Hepatocyte (in vitro differentiated cells): Measurements from ENCODE around the gene NR6A1.

Experiments used
- EZH2 ChIP-seq: fragments of 200-600 bp; sonication (generic); IDR thresholded peaks from 2 replicates; pipeline ENCODE4 v1.6.1; 2016; ENCODE audit warnings: antibody characterized with exemption, mild to moderate bottlenecking, borderline replicate concordance
- EZH2phosphoT487 ChIP-seq: fragments of 200-600 bp; sonication (generic); IDR thresholded peaks from one replicate; pipeline ENCODE4 v1.6.1; 2018; ENCODE audit warnings: antibody characterized with exemption, mild to moderate bottlenecking, low read depth, moderate library complexity; ENCODE audit not compliant: unreplicated experiment, severe bottlenecking
- TF ChIP-seq, protein P1 (sequence below): fragments of 200-600 bp; sonication (generic); IDR thresholded peaks from 2 replicates; pipeline ENCODE4 v1.5.1; 2016; ENCODE audit warnings: antibody characterized with exemption, mild to moderate bottlenecking; ENCODE audit not compliant: poor library complexity

DNA sequence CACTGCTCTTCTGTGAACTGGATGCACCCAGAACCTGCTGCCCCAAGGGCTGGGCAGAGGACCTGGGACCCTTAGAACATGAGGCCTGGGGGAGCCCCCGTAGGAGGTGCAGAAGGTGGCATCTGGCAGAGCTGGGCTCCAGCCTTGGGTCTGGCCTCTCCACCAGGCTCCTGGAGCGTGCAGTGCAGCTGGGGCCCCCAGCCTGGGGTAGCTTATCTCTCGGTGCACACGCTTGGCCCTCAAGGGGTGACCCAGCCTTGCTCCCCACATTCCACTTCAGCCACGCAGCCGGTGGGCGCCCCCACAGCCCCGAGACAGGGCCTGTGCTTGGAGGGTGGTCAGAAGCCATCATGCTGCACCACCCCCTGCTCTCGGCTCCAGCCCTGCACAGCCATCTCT lies 258.3 kb downstream of the NR6A1 start:
- TF ChIP-seq, protein P1, sequence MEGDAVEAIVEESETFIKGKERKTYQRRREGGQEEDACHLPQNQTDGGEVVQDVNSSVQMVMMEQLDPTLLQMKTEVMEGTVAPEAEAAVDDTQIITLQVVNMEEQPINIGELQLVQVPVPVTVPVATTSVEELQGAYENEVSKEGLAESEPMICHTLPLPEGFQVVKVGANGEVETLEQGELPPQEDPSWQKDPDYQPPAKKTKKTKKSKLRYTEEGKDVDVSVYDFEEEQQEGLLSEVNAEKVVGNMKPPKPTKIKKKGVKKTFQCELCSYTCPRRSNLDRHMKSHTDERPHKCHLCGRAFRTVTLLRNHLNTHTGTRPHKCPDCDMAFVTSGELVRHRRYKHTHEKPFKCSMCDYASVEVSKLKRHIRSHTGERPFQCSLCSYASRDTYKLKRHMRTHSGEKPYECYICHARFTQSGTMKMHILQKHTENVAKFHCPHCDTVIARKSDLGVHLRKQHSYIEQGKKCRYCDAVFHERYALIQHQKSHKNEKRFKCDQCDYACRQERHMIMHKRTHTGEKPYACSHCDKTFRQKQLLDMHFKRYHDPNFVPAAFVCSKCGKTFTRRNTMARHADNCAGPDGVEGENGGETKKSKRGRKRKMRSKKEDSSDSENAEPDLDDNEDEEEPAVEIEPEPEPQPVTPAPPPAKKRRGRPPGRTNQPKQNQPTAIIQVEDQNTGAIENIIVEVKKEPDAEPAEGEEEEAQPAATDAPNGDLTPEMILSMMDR = no peak
- no peak for TF ChIP-seq EZH2
- TF ChIP-seq EZH2phosphoT487 = no peak
